VCaP (cell line): Measurements from ENCODE around the gene TOMM70.

Experiments
- H3K27ac ChIP-seq: fragments of 450-650 bp; 2 replicates; pipeline ENCODE4 v1.5.1; 2017
- TF ChIP-seq, protein P1 (sequence below): fragments of 450-650 bp; conservative IDR thresholded peaks from 2 replicates; pipeline ENCODE4 v1.5.1; 2017; ENCODE audit warnings: mild to moderate bottlenecking, moderate library complexity

Gene TOMM70

DNA sequence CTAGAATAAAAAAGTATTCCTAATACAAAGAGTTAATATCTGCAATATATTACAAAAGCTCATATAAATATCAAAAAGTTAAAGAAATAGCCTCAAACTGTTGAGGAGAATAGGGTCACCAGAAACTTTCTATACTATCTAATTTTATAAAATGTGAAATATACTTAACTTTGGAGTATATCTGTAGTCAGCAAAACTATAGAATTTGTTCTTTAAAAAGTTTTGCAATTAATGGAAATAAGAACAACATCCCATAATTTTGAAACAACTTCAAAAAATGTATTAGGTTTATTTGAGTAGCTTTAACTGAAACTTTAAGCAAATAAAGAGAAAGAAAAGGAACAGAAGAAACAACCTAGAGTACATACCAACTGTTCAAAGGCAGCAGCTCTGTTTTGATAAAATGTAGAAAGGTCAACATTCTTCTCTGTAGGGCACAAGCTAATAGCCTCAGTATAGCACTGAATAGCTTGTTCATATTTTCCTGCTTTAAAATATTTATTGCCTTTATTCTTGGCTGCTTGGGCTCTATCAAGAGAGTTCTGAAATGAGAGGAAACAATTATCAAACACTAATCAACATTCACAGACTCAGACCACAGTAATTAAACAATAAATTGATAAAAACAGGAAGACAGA lies 14.3 kb downstream of the TOMM70 start:
- TF ChIP-seq, protein P1, sequence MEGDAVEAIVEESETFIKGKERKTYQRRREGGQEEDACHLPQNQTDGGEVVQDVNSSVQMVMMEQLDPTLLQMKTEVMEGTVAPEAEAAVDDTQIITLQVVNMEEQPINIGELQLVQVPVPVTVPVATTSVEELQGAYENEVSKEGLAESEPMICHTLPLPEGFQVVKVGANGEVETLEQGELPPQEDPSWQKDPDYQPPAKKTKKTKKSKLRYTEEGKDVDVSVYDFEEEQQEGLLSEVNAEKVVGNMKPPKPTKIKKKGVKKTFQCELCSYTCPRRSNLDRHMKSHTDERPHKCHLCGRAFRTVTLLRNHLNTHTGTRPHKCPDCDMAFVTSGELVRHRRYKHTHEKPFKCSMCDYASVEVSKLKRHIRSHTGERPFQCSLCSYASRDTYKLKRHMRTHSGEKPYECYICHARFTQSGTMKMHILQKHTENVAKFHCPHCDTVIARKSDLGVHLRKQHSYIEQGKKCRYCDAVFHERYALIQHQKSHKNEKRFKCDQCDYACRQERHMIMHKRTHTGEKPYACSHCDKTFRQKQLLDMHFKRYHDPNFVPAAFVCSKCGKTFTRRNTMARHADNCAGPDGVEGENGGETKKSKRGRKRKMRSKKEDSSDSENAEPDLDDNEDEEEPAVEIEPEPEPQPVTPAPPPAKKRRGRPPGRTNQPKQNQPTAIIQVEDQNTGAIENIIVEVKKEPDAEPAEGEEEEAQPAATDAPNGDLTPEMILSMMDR = no peak
- peak overlapping the region; percentile 31; the same call in 1 of the 2 replicates for H3K27ac ChIP-seq

DNA sequence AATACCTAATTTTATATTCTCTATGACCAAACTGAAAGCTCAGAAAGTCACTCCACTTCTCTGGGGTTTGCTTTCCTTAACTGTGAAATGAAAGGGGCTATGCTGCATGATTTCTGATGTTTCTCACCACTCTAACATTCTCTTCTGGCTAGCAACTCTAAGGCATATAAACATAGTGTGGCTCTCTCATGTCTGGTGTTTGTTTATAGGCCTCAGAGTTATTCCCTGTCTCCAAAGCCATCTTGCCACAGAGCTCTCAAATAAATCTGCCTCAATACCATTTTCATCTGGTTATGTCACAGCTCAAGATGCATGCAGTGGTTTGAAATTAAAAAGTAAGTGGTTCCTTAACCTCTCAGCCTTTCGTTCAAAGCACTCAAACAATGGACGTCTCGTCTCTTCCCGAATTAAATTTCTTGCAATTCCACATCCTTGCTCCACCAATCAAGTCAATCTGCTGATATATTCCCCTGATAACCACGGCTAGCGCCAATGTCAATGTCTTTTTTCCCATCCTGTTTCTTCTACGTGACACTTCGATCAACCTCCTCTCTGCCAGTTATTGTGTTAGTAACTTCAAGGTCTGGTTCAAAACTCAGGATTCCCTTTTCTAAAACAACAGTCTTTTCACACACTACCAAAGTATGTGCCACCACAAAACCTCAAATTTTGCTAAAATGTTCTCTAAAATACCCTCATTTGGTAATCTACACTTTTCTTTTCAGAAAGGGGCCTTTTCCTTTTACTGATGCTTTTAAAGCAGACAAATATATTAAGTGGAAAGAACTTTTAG lies 16.0 kb downstream of the TOMM70 start:
- TF ChIP-seq, protein P1 = no peak
- H3K27ac ChIP-seq = no peak overlapping the region

DNA sequence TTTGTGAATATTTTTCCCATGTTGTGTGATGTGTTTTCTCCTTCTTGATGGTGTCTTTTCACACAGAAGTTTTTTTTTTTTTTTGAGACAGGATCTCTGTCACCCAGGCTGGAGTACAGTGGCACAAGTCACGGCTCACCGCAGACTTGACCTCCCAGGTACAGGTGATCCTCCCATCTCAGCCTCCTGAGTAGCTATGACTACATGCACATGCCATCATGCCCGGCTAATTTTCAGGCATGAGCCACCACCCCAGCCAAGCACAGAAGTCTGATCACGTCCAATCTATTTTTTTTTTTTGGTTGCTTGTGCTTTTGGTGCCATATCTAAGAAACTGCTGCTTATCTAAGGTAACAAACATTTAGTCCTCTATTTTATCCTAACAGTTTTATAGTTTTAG lies 24.6 kb downstream of the TOMM70 start:
- TF ChIP-seq, protein P1 = no peak
- no peak overlapping the region for H3K27ac ChIP-seq

DNA sequence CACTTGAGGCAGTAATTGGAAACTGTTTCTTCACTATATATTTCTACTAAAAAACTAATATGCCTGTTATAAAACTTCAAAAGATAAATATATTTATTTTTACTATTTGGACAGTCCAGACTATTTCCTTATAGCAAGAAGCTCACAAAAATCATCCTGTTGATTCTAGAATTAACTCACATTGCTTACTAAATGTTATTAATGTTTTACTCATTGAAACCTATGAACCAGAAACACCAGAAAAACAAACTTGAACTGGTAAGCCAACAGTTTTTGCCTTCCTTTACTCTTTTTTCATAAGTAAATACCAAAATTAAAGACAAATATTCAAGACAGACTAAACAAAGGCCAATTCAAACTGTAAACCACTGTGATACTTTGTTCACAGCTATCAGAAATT lies 26.4 kb downstream of the TOMM70 start:
- peak overlapping the region; percentile 32 for H3K27ac ChIP-seq
- TF ChIP-seq, protein P1 = no peak

DNA sequence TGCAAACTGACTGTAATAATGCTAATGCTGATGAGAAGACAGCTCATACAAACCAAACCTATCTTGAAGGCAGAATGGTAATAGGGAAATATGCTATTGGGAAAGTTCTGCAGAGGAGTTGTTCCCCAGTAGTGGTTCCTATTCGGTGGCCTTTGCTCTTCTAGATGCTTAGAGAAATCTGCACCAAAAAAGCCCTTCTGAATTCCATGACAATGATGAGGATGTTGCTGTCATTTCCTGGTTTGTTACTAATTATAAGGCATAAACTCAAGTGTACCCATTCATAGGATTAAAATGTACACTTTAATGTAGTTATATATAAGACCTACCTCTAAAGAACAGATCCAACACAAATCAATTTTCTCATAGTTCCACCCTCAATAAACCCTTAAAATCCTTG lies 30.1 kb downstream of the TOMM70 start:
- TF ChIP-seq, protein P1 = no peak

DNA sequence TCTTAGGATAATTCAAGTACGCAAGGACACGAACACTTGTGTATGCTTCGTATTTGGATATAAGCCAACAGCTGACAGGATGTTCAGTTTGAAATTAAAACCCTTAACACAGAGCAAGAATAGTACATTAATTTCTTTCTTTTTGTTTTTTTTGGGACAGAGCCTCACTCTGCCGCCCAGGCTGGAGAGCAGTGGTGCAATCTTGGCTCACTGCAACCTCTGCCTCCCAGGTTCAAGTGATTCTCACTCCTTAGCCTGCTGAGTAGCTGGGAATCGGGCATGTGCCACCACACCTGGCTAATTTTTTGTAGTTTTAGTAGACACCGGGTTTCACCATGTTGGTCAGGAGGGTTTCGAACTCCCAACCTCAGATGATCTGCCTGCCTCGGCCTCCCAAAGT lies 32.4 kb downstream of the TOMM70 start:
- TF ChIP-seq, protein P1 = no peak
- no peak overlapping the region for H3K27ac ChIP-seq

More for the DNA sequence above, 30.1 kb downstream of the TOMM70 start:
- no peak overlapping the region for H3K27ac ChIP-seq

DNA sequence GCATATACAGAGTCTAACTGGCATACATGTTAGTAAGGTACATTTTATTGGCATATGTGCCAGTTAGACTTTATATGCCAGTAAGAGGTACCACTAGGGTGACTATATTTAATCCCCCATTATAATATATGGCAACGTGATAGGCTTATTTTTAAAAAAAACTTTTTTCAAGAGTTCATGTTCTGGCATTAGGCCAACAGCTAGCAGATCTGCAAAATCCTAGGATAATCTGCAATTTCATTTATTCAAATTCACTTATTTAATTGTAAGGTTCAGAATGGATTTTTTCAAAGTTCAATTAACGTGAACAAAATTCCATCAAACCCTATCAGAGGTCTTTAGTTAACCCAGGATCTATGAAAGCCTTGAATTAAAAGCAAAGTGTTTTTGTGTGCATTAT lies 34.5 kb downstream of the TOMM70 start:
- no peak overlapping the region for H3K27ac ChIP-seq
- TF ChIP-seq, protein P1 = no peak
